ENCODE measurements around the gene MIGA2.
"Not testable (repeated sequence)": the region's sequence is repeated elsewhere in the genome, so short reads cannot be mapped to it uniquely, and the experiment has no call there.

Gene MIGA2

GRCh38 chr9:129109952-129110739 lies 73.7 kb downstream of the MIGA2 start:
- no peak for DNase-seq (ENCODE audit: low read depth)
- TF ChIP-seq, protein P1, sequence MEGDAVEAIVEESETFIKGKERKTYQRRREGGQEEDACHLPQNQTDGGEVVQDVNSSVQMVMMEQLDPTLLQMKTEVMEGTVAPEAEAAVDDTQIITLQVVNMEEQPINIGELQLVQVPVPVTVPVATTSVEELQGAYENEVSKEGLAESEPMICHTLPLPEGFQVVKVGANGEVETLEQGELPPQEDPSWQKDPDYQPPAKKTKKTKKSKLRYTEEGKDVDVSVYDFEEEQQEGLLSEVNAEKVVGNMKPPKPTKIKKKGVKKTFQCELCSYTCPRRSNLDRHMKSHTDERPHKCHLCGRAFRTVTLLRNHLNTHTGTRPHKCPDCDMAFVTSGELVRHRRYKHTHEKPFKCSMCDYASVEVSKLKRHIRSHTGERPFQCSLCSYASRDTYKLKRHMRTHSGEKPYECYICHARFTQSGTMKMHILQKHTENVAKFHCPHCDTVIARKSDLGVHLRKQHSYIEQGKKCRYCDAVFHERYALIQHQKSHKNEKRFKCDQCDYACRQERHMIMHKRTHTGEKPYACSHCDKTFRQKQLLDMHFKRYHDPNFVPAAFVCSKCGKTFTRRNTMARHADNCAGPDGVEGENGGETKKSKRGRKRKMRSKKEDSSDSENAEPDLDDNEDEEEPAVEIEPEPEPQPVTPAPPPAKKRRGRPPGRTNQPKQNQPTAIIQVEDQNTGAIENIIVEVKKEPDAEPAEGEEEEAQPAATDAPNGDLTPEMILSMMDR (IDR thresholded peaks at IDR 0.05; ENCODE audit: low read depth, low read length, missing control alignments) = no peak
- peak overlapping the region; percentile 71 for H3K4me3 ChIP-seq (ENCODE audit: low read depth, low read length)

- TF ChIP-seq, protein P1 (IDR thresholded peaks at IDR 0.05; ENCODE audit: low read depth, low read length, missing control alignments) = no peak
- peak; percentile 73 for DNase-seq (ENCODE audit: low read depth)
- H3K4me3 ChIP-seq (ENCODE audit: low read depth, low read length) = peak within 1 kb of the TSS; percentile 81
Observed at GRCh38 chr9:129110740-129111527, 74.5 kb downstream of the MIGA2 start, which contains the start of the genes CRAT and PTPA. TSS of gene CRAT (minus strand) at chr9:129110793. CDS start at chr9:129110509, 284 bp downstream. TSS of gene PTPA (plus strand) at chr9:129111415. CDS start at chr9:129111601, 186 bp downstream.

DNA sequence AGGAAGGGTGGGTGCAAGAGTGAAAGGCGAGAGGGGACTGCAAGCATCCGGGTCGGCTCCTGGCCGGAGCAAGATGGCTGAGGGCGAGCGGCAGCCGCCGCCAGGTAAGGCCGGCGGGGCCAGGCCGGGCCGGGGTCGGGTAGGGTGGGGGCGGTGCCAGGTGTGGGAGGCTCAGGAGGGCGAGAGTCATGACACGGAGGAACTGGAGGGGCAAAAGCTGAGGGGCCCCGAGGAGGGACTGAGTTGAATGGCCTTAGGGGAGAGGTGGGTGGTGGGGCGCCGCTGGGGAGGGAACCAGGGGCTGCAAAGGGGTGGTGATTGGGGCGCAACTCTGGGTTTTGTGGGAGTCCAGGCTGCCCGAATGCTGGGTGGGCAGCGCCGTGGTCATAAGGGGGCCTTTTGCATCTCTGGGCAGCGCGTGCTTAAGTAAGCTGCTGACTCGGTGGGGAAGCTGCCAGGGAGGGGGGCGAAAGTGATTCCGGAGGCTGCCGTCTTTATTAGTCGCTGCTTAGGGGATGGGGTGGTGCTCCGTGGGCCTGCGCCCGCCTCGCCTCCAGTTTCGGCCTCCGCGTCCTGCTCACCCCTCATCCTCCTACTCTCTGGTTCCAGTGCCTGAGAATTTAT lies 75.2 kb downstream of the MIGA2 start:
- no peak for DNase-seq (ENCODE audit: low read depth)
- peak overlapping the region; percentile 81 for H3K4me3 ChIP-seq (ENCODE audit: low read depth, low read length)
- TF ChIP-seq, protein P1 (IDR thresholded peaks at IDR 0.05; ENCODE audit: low read depth, low read length, missing control alignments) = no peak

GRCh38 chr9:129112526-129112925 lies 76.1 kb downstream of the MIGA2 start:
- H3K4me3 ChIP-seq (ENCODE audit: low read depth, low read length) = peak overlapping the region; percentile 81
- DNase-seq (ENCODE audit: low read depth) = not testable (repeated sequence)

- no peak for DNase-seq (ENCODE audit: low read depth)
- no peak overlapping the region for H3K4me3 ChIP-seq (ENCODE audit: low read depth, low read length)
- TF ChIP-seq, protein P1 (IDR thresholded peaks at IDR 0.05; ENCODE audit: low read depth, low read length, missing control alignments) = no peak
Observed at GRCh38 chr9:129113645-129114304, 77.3 kb downstream of the MIGA2 start.

DNA sequence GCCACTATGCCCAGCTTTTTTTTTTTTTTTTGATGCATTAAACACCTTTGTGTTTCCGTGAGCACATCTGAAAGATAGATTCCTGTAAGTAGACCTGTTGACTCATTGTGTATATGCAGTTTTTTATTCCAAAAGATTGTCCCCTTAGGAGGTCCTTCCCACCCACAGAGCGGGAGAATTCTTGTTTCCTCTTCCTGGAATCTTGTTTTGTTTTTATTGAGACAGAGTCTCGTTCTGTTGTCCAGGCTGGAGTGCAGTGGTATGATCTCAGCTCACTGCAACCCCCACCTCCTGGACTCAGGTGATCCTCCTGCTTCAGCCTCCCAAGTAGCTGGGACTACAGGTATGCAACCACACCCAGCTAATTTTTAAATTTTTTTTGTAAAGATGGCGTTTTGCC lies 82.4 kb downstream of the MIGA2 start:
- no peak for DNase-seq (ENCODE audit: low read depth)
- TF ChIP-seq, protein P1 (IDR thresholded peaks at IDR 0.05; ENCODE audit: low read depth, low read length, missing control alignments) = no peak

More for the DNA sequence above, 82.4 kb downstream of the MIGA2 start:
- no peak overlapping the region for H3K4me3 ChIP-seq (ENCODE audit: low read depth, low read length)
